COLO668 (cell line): ENCODE results near the gene KRTAP17-1.

ENCODE experiments used
- DNase-seq: peaks from one replicate; lab custom pipeline; 2025; ENCODE audit not compliant: unreplicated experiment; lab: John Stamatoyannopoulos, UW

KRTAP17-1 gene

DNA sequence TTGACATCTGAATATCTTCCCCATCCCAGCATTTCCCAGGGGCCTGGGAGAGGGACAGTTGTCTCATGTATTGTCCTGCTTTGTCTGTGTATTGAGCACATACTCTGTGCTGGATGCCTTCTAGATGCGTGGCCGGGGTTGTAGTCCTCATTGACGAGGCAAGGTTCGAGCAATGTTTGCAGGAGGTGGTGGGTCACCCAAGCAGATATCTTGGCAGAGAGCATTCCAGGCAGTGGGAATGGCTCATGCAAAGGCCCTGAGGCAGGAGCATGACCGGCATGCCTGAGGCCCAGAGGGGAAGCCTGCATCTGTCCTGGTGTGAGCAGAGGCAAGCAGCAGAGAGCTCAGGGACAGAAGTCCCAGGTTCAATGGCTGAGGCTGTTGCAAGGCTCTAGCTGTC is 17.6 kb upstream of the KRTAP17-1 start:
- no peak for DNase-seq

DNA sequence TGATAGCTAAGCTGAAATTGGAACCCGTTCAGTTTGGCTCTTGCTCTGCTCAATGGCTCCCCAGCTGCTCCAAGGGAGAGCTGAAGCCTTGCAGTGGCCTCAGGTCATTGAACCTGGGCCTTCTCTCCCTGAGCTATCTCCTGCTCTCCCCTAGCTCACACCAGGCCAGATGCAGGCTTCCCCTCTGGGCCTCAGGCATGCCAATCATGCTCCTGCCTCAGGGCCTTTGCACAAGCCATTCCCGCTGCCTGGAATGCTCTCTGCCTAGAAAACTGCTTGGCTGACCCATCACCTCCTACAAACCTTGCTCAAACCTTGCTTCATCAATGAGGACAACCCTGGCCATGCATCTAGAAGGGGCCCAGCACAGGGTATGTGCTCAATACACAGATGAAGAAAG is 16.7 kb upstream of the KRTAP17-1 start:
- no peak for DNase-seq

DNA sequence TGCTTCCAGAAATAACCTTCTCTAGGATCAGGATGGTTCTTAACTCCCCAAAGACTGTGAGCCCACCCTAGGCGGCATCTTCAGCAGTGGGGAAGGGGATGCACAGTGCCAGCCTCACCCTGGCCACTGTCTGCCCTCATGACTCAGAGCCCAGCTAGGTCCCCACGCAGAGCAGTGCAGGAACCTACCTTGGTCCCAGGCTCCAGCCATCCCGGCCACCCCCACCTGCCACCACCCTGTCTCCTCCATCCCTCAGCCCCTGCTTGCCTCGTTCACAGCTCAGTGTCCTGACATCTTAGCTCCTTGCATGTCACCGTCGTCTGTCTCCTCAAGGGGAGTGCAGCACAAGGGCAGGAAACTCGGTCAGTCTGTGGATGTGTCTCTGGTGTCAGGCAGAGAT is 16.1 kb upstream of the KRTAP17-1 start:
- DNase-seq, result no peak

DNA sequence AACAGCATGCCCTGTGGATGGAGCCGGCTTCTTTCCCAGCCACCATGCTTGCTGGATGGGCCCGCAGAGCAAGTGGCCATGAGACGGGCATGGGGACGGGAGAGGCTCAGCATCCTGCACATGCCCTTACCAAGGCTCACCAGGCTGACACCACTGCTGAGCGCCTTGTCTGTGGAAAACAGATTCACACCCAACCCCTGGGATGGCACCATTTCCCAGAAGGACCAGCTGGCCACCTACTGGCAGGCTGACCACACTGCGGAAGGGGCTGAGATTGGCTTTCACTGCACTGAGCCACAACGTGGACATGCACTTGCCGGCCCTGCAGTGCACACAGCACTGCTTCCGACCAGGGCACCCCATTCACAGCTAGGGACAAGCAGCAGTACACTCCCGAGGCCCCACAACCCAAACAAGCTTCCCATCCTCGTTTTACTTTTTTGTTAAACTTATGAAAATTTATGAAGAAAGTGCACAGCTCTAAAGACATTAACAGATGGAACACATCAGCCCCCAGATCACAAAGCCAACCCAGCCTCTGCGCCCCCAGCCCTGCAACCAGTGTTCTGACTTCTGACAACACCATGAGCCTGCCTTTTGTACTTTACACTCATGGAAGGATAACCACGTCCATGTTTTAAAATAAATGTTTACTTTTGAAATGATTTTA is 13.9 kb upstream of the KRTAP17-1 start:
- peak; percentile 35 for DNase-seq

DNA sequence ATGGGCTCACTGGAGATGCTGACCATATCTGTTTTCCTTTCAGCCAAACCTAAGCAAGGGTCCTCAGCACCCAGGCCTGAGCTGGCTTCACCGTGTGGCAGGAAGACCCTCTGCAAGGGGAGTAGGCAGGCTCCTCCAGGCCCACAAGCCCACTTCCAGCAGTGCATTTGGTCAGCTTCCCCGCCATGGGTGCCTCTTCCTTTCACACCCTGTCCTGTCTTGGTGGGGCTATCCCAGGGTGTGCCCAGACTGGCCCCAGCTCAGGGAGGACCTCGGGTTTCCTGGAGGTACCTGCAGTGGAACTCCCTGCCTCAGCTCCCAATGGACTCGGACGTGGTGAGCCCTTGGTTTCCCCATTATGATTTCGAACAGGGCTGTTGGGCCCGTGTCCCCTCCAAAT is 12.7 kb upstream of the KRTAP17-1 start:
- DNase-seq, result no peak

DNA sequence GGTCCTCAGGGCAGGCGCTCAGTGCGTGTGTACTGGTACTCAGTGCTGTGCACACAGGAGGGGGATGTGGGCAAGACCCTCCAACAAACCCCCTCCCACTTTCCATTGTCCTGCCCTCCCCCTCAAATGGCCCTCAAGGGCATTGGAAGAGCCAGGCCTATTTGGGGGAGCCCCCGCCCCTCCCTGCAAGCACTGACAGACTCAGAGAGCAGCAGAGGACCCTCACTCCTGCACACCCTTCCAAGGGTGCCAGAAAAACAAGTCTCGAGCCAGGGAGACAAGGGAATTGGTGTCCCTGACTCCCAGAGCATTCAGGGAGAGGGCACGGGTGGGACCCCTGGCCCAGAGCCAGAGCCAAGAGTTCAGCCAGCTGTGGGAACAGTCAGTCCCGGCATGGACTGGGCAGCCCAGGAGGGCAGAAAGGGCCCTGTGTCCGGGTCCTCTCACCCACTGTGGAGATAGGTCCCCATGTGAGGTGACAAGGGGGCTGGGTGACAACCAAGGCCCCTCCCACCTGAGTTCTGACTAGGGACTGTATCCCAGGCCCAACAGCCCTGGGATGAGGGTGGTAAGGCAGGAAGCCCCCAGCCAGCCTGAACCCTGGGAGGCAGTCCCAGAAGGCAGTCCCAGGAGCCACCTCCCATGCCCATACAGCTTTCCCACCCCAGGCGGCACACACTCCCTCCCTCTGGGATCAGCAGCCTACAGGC is 12.1 kb upstream of the KRTAP17-1 start:
- DNase-seq, result no peak

DNA sequence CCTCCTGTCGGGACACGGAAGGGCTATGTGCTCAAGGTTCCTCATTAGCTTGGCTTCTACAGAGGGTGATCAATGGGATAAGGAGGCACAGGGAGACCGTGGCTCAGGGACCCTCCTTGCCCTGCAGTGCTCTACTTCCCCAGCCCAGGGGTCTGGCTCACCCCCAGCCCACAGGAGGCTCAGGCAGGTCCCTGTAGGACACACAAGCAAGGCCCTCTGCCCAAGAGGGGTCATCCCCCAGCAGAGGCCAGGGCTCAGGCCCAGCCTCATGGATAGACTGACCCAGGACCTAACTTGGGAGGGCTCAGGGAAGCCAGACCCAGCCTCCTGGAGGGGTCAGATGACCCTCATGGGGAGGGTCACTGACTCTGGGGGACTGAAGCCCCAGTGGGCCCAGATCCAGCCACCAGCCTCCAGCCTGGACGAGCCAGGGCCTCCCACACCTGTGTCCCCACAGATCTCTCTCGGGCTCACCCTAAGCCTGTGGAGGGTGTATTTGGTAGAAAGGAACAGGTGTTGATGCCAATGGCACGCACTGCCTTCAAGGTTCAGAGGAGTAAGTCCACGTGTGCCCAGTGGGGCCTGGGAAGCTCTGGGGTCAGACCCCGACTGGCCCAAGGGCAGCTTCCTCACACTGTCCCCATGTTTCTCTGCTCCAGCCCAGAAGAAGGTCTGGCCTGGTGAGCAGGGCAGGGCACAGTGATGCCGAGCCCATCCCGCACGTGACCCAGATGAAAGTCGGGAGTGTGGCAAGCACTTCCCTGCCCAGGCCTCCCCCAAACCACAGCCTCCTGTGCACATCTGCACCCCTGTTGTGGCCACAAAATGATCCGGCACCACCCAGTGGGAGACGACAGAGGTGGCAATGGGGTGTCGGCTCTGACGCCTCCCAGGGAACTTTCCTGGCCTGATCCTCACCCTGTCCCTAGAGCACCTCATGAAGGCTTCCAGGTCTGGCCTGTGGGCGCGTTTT is 10.9 kb upstream of the KRTAP17-1 start:
- no peak for DNase-seq

DNA sequence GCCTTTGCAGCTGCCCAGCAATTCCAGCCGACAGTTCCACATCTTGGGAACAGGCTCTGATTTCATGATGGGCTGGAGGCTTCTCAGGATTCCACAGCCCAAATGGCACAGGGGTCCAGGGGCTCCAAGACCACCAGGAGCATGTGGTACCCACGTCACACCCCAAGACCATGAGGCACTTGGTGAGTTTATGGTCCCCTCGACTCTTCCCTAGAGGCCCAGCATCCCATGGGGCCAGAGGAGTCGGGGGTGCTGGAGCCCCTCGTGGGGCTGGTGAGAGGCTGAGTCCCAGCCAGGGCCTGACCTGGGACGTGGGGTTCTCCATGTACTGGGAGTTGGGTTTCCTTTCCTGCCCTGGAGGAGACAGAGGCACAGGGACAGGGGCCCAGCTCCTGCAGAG is 10.1 kb upstream of the KRTAP17-1 start:
- no peak for DNase-seq

DNA sequence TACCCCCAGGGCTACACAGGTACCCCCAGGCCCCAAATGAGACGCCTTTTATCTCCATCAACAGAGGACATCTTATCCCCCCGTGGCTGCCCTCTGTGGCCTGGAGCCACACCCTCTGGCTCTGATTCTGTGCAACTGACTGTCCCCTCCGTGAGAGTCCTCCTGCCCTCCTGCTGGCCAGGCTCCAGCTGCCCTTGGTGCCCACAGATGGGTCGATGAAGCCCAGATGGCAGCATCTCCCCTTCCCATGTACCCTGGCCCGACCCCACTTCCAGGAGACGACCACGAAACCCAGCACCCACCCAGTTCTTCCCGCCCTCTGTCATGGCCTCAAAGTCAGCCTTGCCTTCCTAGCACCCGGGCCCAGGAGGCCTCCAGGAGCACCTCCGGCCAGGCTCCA is 9.6 kb upstream of the KRTAP17-1 start:
- no peak for DNase-seq

DNA sequence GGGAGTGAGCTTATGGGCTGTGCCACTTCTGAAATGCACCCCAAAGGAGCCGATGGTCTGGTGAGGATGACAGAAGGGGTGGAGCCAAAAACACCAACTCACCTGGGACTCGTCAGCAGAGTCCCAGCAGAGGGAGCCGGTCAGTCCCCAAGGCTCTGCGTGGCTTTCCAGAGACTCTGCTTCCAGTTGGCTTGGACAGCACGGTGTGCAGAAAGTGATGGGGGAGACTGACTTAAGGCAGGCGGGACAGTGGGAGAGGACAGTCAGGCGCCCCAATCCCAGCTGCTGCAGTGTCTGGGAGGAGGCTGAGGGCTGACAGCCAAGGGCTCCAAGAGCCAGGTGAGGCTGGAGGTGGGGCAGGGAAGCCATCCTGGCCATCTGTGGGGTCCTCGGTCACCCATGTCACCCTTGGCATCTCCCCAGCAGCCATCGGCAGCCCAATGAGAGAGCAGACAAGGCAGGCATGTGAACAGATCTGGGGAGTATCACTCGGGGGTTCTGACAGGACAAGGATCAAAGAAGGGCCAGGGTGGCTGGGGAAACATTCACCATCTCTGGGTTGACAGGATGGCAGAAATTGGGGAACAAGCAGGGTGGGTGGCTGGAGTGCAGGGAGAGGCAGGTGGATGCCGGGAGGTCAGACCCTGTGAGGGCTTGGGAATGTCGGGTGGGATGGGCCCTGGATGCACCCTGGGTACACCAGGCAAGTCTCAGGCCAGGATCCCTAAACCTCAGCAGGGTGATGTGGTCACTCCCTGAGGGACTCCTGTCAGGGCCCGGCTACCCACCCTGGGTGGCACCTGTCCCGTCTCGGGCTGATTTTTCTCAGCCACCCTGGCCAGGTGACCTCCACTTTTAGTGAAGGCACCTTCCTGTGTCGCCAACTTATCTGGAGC is 8.9 kb upstream of the KRTAP17-1 start:
- peak; percentile 11 for DNase-seq

DNA sequence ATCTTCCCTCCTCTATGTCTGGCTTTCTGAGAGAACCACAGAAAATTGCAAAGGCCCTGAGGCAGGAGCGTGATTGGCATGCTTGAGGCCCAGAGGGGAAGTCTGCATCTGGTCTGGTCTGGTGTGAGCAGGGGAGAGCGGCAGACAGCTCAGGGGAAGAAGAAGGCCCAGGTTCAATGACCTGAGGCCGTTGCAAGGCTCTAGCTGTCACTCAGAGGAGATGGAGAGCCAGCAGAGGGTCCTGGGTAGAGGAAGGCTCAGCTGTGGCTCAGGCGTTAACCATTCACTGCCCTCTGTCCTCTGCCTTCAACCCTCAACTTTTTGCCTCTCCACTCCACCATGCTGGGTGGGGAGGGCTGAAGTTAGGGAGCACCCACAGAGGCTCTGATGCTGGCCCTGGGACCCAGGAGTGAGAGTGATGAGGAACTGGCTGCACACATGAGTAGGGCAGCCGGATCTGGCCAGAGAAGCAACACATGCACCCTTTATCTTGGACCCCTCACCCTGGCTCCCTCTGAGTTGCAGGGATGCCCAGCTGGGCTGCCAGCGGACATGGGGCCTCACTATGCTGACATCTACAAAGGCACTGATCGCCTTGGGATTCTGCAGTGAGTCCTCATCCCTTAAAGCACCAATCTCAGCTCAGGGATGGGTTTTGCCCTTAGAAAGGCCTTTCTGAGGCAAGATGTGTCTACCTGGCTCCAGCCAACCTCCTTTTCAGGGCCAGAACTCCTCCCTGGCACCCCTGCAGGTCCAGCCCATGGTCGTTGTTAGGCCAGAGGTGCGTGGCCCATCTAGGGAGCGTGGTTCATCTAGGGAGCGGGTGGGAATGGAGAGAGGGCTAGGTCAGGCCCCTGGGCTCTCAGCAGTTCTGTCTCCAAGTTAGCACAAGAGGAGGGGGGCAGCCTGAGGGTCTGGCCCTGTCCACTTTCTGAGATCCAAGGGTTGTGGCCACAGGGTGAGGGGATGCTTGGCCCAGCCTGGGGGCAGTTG is 7.7 kb upstream of the KRTAP17-1 start:
- no peak for DNase-seq

DNA sequence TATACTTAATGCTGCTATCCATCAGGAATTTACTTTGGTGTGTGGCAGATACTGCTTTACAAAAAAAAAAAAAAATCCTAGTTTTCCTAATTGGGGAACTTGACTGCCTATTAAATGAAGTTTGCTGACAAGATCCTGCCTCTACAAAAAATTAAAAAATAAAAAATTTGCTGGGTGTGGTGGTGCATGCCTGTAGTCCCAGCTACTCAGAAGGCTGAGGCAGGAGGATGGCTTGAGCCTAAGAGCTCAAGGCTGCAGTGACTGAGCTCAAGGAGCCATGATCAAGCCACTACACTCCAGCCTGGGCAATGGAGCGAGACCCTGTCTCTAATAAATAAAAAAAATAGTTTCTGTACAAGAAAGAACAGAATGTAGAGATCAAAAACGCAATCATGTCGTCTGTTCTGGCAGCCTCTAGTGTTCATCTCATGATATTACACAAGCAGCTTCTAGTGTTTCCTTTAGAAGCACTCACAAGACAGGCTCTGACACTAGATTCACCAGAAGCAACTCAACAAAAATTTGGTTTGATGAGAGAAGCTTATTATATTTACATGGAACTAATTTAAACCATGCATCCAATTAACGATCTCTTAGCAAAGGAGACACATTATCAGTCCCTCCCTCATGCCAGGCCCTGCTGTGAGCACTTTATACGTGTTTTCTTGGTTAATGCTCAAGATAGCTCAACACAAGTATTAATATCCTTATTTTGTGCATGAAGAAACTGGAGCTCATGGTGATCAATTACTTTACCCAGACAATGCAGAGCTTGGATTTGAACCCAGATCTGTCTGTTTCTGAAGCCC is 6.8 kb upstream of the KRTAP17-1 start:
- no peak for DNase-seq

DNA sequence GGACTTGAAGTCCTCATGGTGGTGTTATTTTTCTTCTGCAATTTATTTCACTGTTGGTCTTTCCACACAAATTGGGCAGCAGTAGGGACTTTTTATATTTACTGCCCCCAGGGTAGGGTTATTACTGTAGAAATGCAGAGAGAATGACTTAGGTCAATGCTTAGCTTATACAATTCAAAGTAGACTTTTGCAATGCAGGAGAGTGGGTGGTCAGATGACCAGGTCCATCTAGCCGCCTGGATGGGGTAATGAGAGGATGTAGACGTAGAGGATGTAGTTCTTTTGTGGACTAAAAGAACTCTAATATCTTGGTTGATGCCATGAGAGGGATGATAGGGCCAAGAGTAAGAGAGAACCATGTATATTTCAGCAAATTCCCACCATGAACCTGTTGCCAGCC is 2.7 kb upstream of the KRTAP17-1 start:
- no peak for DNase-seq

DNA sequence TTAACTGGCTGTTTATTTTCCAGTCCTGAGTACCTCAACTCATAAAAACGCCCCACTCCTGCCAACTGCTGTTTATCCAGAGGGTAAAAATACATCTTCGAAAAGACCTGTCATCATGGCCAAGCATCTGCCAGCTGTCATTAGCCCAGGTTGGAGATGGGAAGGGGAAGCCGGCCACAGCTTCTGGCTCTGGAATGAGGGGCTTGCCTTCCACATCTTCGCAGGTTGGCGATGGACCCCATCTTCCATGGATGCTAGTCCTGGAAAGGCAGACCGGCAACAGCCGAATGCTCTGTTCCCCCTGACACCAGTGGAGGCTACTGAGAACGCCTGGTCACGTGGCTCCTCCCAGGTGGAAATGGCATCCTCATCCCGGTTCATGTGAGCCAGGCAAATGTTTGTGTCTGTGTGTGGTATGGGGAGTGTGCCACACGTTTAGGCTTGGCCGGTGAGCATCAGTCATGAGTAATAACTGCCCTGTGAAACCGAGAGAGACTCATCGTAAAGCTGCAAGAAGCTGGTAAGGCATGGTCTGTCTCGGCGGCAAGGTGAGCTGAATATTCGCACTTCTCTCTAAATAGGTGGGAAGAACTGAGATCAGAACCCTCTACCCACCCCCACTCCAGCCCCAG is 420 bp upstream of the KRTAP17-1 start:
- DNase-seq, result no peak

DNA sequence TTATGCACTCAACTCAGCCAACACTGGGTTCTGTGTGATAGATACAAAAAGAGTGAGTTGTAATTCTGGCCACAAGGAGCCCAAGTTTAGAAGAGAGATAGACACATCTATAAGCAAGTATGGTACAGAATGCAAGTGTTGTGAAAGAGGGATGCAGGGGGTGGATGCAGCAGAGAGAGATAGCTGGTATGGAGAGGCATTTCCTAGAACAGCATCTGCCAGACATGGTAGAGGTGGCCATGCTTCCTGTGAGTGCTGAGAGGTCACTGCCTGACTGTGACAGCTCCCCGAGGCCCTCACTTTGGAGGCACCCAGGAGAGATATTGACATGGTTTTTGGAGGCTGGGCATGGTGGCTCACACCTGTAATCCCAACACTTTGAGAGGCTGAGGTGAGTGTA is 4.4 kb downstream of the KRTAP17-1 start:
- no peak for DNase-seq

DNA sequence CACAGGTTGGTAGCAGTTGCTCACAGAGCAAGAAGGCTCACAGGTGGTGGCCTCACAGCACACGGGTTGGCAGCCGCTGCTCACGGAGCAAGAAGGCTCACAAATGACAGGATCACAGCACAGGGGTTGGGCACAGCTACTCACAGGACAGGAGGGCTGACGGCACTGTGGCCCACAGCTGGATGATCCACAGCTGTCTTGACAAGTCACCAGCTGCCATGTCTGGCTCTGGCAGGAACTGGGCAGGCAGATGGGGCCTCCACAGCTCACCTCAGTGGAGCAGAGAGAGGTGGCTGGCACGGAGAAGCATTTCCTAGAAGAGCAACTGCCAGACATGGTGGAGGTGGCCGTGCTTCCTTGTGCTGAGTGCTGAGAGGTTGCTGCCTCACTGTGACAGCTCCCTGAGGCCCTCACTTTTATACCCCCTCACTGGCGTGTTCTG is 6.6 kb downstream of the KRTAP17-1 start, which contains the start of gene KRTAP16-1:
KRTAP16-1 (minus strand) TSS at position 392 of the 442 bp plus-strand sequence; CDS start at position 336, 56 bp downstream.
- DNase-seq, result no peak

DNA sequence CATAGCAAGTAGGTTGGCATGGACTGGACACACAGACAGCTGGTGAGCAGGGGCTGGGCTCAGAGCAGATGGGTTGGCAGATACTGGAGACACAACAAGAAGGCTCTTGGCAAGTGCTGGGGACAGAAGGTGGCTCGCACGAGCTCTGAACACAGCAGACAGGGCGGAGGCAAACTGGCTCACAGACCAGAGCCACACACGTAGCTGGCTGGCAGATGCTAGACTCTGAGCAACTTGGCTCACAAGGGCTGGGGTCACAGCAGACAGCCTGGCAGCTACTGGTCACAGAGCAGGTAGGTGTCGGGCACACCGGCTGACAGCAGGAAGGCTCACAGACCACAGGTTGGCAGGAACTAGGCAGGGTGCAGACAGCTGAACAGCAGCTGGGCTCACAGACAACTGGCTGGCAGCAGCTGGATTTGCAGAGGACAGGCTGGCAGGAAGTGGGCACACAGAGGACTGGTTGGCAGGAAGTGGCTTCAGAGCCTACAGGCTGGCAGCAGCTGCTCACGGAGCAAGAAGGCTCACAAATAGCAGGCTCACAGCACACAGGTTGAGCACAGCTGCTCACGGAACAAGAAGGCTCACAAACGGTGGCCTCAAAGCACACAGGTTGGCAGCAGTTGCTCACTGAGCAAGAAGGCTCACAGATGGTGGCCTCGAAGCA is 7.1 kb downstream of the KRTAP17-1 start:
- peak; percentile 36 for DNase-seq
